DOHH2 (cell line): ENCODE results near the gene DEFB112.

ENCODE experiments used
- H3F3A ChIP-seq: fragments of 200-600 bp; sonication (generic), shearing (Covaris generic); 2 replicates; pipeline ENCODE4 v1.6.0; 2016; ENCODE audit warnings: antibody characterized with exemption, mild to moderate bottlenecking; ENCODE audit not compliant: control insufficient read depth, insufficient read depth
- H3K27ac ChIP-seq: fragments of 200-600 bp; sonication (generic); 2 replicates; pipeline ENCODE4 v1.5.1; 2014; ENCODE audit warnings: low read depth, mild to moderate bottlenecking, low read length, moderate library complexity
- H3K27me3 ChIP-seq: fragments of 200-600 bp; sonication (generic); 2 replicates; pipeline ENCODE4 v1.6.1; 2014; ENCODE audit warnings: mild to moderate bottlenecking, low read length, mixed read lengths; ENCODE audit not compliant: control insufficient read depth
- H3K36me3 ChIP-seq: fragments of 200-600 bp; sonication (generic); 2 replicates; pipeline ENCODE4 v1.6.1; 2014; ENCODE audit warnings: mild to moderate bottlenecking, low read length, moderate library complexity, mixed read lengths; ENCODE audit not compliant: control insufficient read depth
- H3K4me1 ChIP-seq: fragments of 200-600 bp; sonication (generic); 2 replicates; pipeline ENCODE4 v1.6.1; 2014; ENCODE audit warnings: mild to moderate bottlenecking, low read length, mixed read lengths; ENCODE audit not compliant: control insufficient read depth
- H3K4me2 ChIP-seq: fragments of 200-600 bp; sonication (generic); 2 replicates; pipeline ENCODE4 v1.6.0; 2014; ENCODE audit warnings: mild to moderate bottlenecking, low read length, moderate library complexity
- H3K4me3 ChIP-seq: fragments of 200-600 bp; sonication (generic); 2 replicates; pipeline ENCODE4 v1.5.1; 2014; ENCODE audit warnings: mild to moderate bottlenecking, low read length, mixed read lengths
- H3K79me2 ChIP-seq: fragments of 200-600 bp; sonication (generic); 2 replicates; pipeline ENCODE4 v1.6.1; 2014; ENCODE audit warnings: mild to moderate bottlenecking, low read length, mixed read lengths; ENCODE audit not compliant: control insufficient read depth
- H3K9me2 ChIP-seq: fragments of 200-600 bp; sonication (generic); replicated peaks from 2 replicates; pipeline ENCODE4 v1.6.1; 2014; ENCODE audit warnings: mild to moderate bottlenecking, low read length, mixed read lengths; ENCODE audit not compliant: control insufficient read depth
- H3K9me3 ChIP-seq: fragments of 200-600 bp; sonication (generic); 2 replicates; pipeline ENCODE4 v1.6.1; 2014; ENCODE audit warnings: antibody characterized with exemption, low read length, mixed read lengths; ENCODE audit not compliant: control insufficient read depth, insufficient read depth
- H4K20me1 ChIP-seq: fragments of 200-600 bp; sonication (generic); 2 replicates; pipeline ENCODE4 v1.6.0; 2014; ENCODE audit warnings: low read depth, mild to moderate bottlenecking, antibody characterized with exemption, low read length, moderate library complexity; ENCODE audit not compliant: control insufficient read depth, insufficient read depth
- EZH2phosphoT487 ChIP-seq: fragments of 200-600 bp; sonication (generic); IDR thresholded peaks from 2 replicates; pipeline ENCODE4 v1.6.1; 2017; ENCODE audit warnings: borderline replicate concordance, mild to moderate bottlenecking, antibody characterized with exemption, low read length, moderate library complexity, mixed read lengths
- TF ChIP-seq, protein P1 (sequence below): fragments of 200-600 bp; sonication (generic); IDR thresholded peaks from one replicate; pipeline ENCODE4 v1.5.1; 2014; ENCODE audit warnings: antibody characterized with exemption, mild to moderate bottlenecking, low read depth, low read length; ENCODE audit not compliant: poor library complexity, severe bottlenecking

Gene DEFB112

DNA sequence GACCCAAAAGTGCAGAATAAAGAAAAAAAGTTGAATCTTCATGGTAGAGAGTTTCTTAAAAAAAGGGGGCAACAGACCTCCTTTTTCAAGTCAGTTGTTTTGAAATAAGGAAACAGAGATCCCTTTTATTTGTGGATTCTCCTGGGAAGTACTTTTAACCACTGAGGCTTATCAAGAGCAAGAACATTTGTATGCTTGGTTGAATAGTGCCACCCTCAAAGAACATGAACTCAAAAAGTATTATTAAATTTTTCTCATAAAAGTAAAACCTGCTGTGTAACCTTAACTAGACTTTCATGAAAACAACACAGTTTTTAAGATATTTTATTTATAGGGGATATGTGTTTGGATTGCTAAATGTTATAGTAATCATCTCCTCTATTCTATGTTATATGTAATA, 27.8 kb downstream of the DEFB112 start, which contains the start of gene DEFB110:
Gene DEFB110, minus strand, starts transcription at position 101 of the 400 bp plus-strand sequence. Its CDS starts 59 bp downstream, at position 42.
- no peaks in the 10 kb centered on the region for H3K9me3 ChIP-seq
- no peak within 1 kb of the TSS for H3K27ac ChIP-seq
- H3K4me3 ChIP-seq = no peak within 1 kb of the TSS
- H3K79me2 ChIP-seq = no peaks in the 10 kb centered on the region
- H3K9me2 ChIP-seq = no peaks in the 10 kb centered on the region
- H3K4me2 ChIP-seq = no peak within 1 kb of the TSS
- no peaks in the 10 kb centered on the region for H4K20me1 ChIP-seq
- no peaks in the 10 kb centered on the region for H3K36me3 ChIP-seq
- TF ChIP-seq EZH2phosphoT487 = no peak
- TF ChIP-seq, protein P1, sequence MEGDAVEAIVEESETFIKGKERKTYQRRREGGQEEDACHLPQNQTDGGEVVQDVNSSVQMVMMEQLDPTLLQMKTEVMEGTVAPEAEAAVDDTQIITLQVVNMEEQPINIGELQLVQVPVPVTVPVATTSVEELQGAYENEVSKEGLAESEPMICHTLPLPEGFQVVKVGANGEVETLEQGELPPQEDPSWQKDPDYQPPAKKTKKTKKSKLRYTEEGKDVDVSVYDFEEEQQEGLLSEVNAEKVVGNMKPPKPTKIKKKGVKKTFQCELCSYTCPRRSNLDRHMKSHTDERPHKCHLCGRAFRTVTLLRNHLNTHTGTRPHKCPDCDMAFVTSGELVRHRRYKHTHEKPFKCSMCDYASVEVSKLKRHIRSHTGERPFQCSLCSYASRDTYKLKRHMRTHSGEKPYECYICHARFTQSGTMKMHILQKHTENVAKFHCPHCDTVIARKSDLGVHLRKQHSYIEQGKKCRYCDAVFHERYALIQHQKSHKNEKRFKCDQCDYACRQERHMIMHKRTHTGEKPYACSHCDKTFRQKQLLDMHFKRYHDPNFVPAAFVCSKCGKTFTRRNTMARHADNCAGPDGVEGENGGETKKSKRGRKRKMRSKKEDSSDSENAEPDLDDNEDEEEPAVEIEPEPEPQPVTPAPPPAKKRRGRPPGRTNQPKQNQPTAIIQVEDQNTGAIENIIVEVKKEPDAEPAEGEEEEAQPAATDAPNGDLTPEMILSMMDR = no peak
- H3K4me1 ChIP-seq = no peaks in the 10 kb centered on the region
- H3F3A ChIP-seq = no peaks in the 10 kb centered on the region
- no peaks in the 10 kb centered on the region for H3K27me3 ChIP-seq

DNA sequence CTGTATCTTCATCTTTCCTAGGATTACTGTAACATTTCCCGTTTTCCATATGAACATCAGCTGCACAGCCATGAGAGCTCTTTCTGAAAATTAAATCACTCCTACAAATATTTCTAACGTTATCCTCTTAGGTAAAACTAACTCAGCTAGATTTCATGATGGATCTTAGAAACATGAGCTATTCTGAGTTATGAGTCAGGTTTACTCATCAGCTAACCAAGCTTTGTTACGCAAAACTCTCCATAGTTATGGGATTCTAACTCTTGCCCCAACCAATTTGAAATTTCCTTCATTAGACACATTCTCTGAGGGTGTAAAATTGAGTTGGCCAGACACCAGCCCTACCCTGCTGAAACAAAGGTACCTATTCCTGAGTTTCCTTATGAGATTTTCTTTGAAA, 41.9 kb downstream of the DEFB112 start:
- no peak overlapping the region for H3K27ac ChIP-seq
- TF ChIP-seq EZH2phosphoT487 = no peak
- TF ChIP-seq, protein P1 = no peak
- no peaks in the 10 kb centered on the region for H3K9me3 ChIP-seq
- H4K20me1 ChIP-seq = no peaks in the 10 kb centered on the region
- no peaks in the 10 kb centered on the region for H3K36me3 ChIP-seq
- H3K9me2 ChIP-seq = no peaks in the 10 kb centered on the region
- no peaks in the 10 kb centered on the region for H3K79me2 ChIP-seq
- no peaks in the 10 kb centered on the region for H3F3A ChIP-seq
- no peaks in the 10 kb centered on the region for H3K27me3 ChIP-seq
- no peak overlapping the region for H3K4me2 ChIP-seq
- no peaks in the 10 kb centered on the region for H3K4me1 ChIP-seq
- H3K4me3 ChIP-seq = no peak overlapping the region

DNA sequence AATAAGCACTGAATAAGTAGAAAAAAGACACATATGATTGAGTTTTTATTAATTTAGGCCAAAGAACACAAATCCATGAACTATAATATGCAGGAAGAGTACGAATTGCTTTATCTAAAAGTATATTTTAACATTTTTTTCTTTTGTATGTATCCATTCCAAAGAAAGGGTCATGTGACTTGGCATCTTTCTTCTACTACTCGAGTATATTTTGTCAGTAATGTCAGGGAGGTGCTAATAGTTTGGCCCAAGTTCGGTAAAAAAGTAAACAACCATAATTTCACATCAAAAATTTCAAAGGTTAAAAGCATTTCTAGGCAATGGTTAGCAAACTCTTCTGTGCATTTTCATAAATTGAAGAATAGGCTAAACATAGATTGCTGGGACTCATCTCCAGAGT, 46.6 kb downstream of the DEFB112 start:
- no peaks in the 10 kb centered on the region for H3F3A ChIP-seq
- no peak overlapping the region for H3K4me2 ChIP-seq
- H3K27me3 ChIP-seq = no peaks in the 10 kb centered on the region
- no peaks in the 10 kb centered on the region for H3K36me3 ChIP-seq
- TF ChIP-seq, protein P1 = no peak
- no peak for TF ChIP-seq EZH2phosphoT487
- no peaks in the 10 kb centered on the region for H4K20me1 ChIP-seq
- H3K4me3 ChIP-seq = no peak overlapping the region
- no peaks in the 10 kb centered on the region for H3K4me1 ChIP-seq
- no peaks in the 10 kb centered on the region for H3K9me2 ChIP-seq
- no peaks in the 10 kb centered on the region for H3K9me3 ChIP-seq
- no peak overlapping the region for H3K27ac ChIP-seq
- no peaks in the 10 kb centered on the region for H3K79me2 ChIP-seq
